K562 treated with DMSO at 1 percent for 24 hours (cell line): ENCODE data around the gene PRAC1. TPM values are rescaled to one million over a fixed set of nuclear protein-coding genes. Genes with fewer than 3 reads are reported as not detected.

Experiments
- total RNA-seq: library from RNA; unstranded; fragments of 300-600 nt; gene quantifications from 2 replicates; pipeline ENCODE4 v1.2.3, GENCODE V29; 2022; ENCODE audit warnings: low read depth; ENCODE audit not compliant: insufficient read depth

Gene PRAC1
- total RNA-seq = not detected in 2 replicates

DNA sequence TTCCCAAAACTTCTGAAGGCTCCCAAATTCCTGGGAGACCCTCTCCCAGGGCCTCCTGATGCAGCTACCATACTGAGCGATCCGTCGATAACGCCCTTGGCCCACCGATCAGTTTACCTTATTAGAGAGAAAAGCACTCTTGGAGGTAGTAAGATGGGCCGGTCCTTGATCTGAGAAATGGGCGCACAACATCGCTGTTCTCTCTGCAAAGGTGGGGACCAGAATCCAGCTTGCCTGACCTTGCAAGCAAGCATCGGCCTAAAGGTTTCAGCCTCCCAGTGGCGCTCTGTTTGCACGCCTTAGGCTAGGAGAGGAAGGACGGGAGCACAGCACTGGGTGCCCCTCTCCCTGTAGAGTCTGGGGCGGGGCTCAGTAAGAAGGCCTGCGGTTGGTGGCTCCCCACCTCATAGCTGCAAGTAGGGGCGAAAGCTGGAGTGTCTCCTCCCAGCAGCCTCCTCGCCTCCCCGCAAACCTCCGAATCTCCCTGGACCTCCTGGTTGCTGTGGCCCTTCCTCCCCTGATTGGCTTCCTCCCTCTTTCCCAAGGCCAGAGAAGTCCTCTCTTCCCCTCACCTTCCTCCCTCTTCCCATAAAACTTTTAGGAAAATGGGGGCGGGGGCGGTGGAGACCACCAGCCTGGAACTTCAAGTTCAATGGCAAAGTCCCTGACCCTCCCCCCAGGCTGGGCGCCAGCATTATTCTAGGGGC lies at the start of gene PRAC1:
TSS of gene PRAC1 (minus strand) at position 318 of the 707 bp plus-strand sequence. CDS start at position 192, 126 bp downstream.

DNA sequence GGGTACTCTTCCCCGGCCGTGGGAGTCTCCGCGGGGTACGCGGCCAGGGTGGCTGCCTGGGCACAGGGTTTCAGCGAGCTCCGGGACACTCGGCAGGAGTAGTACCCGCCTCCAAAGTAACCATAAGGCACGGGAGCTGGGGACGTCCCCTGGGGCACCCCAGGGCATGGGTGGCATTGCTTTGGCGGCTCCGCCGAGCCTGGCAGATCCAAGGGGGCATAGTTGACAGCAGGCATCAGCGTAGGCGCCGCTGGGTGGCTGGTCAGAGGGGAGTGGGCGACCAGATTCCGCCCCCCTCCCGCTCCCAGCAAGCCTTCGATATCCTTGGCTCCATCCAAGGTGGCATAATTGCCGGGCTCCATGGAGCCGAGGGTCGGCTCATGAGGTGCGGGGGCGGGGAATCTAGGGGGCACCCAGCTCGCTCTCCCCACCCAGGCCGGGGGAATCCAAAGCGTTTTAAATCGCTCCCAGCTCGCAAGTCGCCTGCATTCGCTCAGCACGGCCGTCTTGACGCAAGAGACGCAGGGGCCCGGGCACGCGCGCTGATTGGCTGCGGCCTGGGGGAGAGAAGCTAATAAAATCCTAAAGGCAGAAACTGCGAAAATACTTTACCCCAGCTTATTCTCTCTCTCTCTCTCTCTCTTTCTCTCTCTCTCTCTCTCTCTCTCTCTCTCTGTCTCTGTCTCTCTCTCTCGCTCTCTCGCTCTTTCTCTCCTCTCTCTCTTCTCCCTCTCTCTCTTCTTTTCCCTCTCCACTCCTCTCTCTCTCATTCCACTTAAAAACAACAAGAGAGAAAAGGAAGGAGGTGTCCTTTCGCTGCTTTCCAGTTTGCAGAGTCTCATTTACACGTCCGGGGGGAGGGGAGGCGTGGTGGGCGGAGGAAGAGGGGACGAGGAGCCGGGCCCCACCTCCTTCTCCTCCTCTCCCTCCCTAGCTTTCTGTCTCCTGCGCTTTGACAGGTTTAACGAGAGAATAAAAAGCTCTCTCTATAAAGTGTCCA lies 6.2 kb upstream of the PRAC1 start, which contains the start of gene HOXB13:
TSS of gene HOXB13 (minus strand) at position 519 of the 1,000 bp plus-strand sequence. CDS start at position 362, 157 bp downstream.

DNA sequence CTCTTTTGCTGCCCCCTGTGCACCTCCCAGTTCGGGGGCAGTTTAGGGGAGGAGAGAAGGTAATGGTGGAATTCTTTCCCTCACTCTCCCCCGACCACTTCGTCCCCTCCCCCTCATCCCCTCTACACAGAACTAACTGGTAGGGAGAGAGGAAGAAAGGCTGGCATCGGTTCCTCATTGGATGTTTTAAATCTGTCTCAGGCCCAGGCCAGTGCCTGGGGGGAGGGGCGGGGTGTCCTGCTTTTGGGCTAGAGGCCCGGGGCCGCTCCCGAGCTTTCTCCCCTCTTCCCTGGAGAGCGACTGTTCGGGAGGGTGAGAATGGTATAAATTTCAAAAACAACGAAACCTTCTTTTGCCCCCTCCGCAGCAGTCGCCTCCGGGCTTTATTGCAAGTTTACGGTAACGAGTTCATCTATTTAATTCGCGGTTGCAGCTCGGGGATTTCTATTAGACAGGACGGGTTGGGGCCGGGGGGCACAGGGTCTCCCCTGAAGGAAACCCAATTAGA lies 651 bp upstream of the PRAC1 start, which contains the start of gene PRAC2:
TSS of gene PRAC2 (plus strand) at position 271 of the 508 bp plus-strand sequence. CDS start 1,226 bp downstream, outside the sequence.

Other genes starting within 250 kb of the PRAC1 start
- not detected in 2 replicates for gene HOXB1, start 191.5 kb downstream of the PRAC1 start, total RNA-seq
- gene HOXB2, start 177.4 kb downstream of the PRAC1 start, total RNA-seq = 133 and 146 TPM in 2 replicates
- 19.7 and 22.3 TPM in 2 replicates for gene HOXB4, start 144.2 kb downstream of the PRAC1 start, total RNA-seq
- 26.9 and 34.9 TPM in 2 replicates for gene HOXB3, start 132.3 kb downstream of the PRAC1 start, total RNA-seq
- 4.6 and 5.3 TPM in 2 replicates for gene HOXB5, start 128.7 kb downstream of the PRAC1 start, total RNA-seq
- 11.9 and 12.4 TPM in 2 replicates for gene HOXB6, start 117.5 kb downstream of the PRAC1 start, total RNA-seq
- gene HOXB7, start 111.5 kb downstream of the PRAC1 start, total RNA-seq = 20.8 and 23.2 TPM in 2 replicates
- 30.1 and 31.2 TPM in 2 replicates for gene HOXB8, start 107.2 kb downstream of the PRAC1 start, total RNA-seq
- 149 and 161 TPM in 2 replicates for gene HOXB9, start 96.2 kb downstream of the PRAC1 start, total RNA-seq
- not detected in 2 replicates for gene PRAC2, start 667 bp upstream of the PRAC1 start, total RNA-seq
- gene HOXB13, start 6.2 kb upstream of the PRAC1 start, total RNA-seq = 0.12 TPM in 1 of 2 replicates, not detected in the other
- not detected in 2 replicates for gene TTLL6, start 94.7 kb upstream of the PRAC1 start, total RNA-seq
- 57.5 and 58.3 TPM in 2 replicates for gene CALCOCO2, start 108.5 kb upstream of the PRAC1 start, total RNA-seq
- gene ATP5MC1, start 170.3 kb upstream of the PRAC1 start, total RNA-seq = 97.2 and 114 TPM in 2 replicates
- gene UBE2Z, start 185.9 kb upstream of the PRAC1 start, total RNA-seq = 54.2 and 59.1 TPM in 2 replicates
- 129 and 145 TPM in 2 replicates for gene SNF8, start 222.3 kb upstream of the PRAC1 start, total RNA-seq
- gene GIP, start 246.1 kb upstream of the PRAC1 start, total RNA-seq = not detected in 2 replicates